ENCODE results near the gene TNFRSF17. TPM values are rescaled to one million over a fixed set of nuclear protein-coding genes. Genes with fewer than 3 reads are reported as not detected.

Gene TNFRSF17
- total and polyA plus RNA-seq, 2 of the 13 experiments (the other 11 are each of a cell fraction or from before 2014, with no cell fraction given), result not detected

- no peak for TF ChIP-seq NFAT5 (CRISPR knock-in tag; IDR thresholded peaks at IDR 0.05)
- TF ChIP-seq ETV6 (CRISPR knock-in tag; conservative IDR thresholded peaks at IDR 0.05), result no peak
- no peak for TF ChIP-seq AKAP8 (CRISPR knock-in tag; IDR thresholded peaks at IDR 0.05)
- no peak for TF ChIP-seq ZNF552 (CRISPR knock-in tag; IDR thresholded peaks at IDR 0.05; ENCODE audit: borderline replicate concordance)
- no peak for TF ChIP-seq ZNF607 (CRISPR knock-in tag; IDR thresholded peaks at IDR 0.05; ENCODE audit: borderline replicate concordance)
- TF ChIP-seq MED13 (CRISPR knock-in tag; IDR thresholded peaks at IDR 0.05), result no peak
Observed at GRCh38 chr16:12000032-12000431, 35.0 kb downstream of the TNFRSF17 start (continued).

GRCh38 chr16:12002447-12003006 is 37.5 kb downstream of the TNFRSF17 start:
- CTCF ChIA-PET (ENCODE audit: low intra/inter-chr PET ratio, low total read pairs), result no interaction called here
- DNase-seq (ENCODE audit: low spot score) (no peak), ATAC-seq (no peak), FAIRE-seq (no peak)
- no peak overlapping the region for H3K4me3 ChIP-seq (replicated peaks in 1 of 3; ENCODE audit: insufficient read depth in 1 of 3, low read depth in 2 of 3, low read length in 3 of 3)
- in situ Hi-C loops (cut with HindIII; ENCODE audit: extremely low pct_ligation_motif_present, low pct_unique_long_range_greater_than_20kb) (no loop called here), intact Hi-C loops (cut with micrococcal nuclease; ENCODE audit: unreplicated experiment) (loop anchor here (5.0 kb wide), 1 partner anchor 1065 kb away; no protein-coding TSS in a partner anchor)
- POLR2A ChIA-PET, result interaction anchor here (0.7 kb wide), 1 partner anchor 365 kb away, joined by 3 read pairs; no protein-coding TSS in a partner anchor
- no peaks in the 10 kb centered on the region for H3K79me2 ChIP-seq (ENCODE audit: insufficient read depth, low read length)
- no peak overlapping the region for H2AFZ ChIP-seq (ENCODE audit: low read length)
- H3K9ac ChIP-seq (ENCODE audit: insufficient read depth, low read depth, low read length), result no peak overlapping the region
- WGBS (ENCODE audit: low lambda C conversion rate), result 89% methylated on average over 11 of the region's 11 CpGs
- no peaks in the 10 kb centered on the region for H3K4me1 ChIP-seq (ENCODE audit: insufficient read depth, low read length)
- H3K36me3 ChIP-seq (replicated peaks in 1 of 2; ENCODE audit: control insufficient read depth in 1 of 2, insufficient read depth in 2 of 2, low read length in 2 of 2), result no peaks in the 10 kb centered on the region; a peak in 1 of 5 replicates
- H3K27ac ChIP-seq (ENCODE audit: extremely low read length, insufficient read depth, low read length), result no peak overlapping the region
- no peaks in the 10 kb centered on the region for H4K20me1 ChIP-seq (ENCODE audit: insufficient read depth, low read length)
- no peaks in the 10 kb centered on the region for H3K9me3 ChIP-seq (ENCODE audit: low read length)
- H3K27me3 ChIP-seq (ENCODE audit: control insufficient read depth in 1 of 2, insufficient read depth in 2 of 2, low read length in 2 of 2), result no peaks in the 10 kb centered on the region
- H3K4me2 ChIP-seq (ENCODE audit: low read depth, low read length), result no peak overlapping the region
- BruUV-seq (replicated peaks), result no TSS peak
- TF ChIP-seq ATF3 (CRISPR knock-in tag; IDR thresholded peaks at IDR 0.05), result no peak
- TF ChIP-seq ZNF512 (CRISPR knock-in tag; IDR thresholded peaks at IDR 0.05), result no peak
- no peak for TF ChIP-seq ZNF335 (CRISPR knock-in tag; IDR thresholded peaks at IDR 0.05)
- TF ChIP-seq YY1 (IDR thresholded peaks at IDR 0.05; ENCODE audit: insufficient read depth, insufficient replicate concordance, low read depth, low read length), result no peak
- no peak for TF ChIP-seq CENPT (CRISPR knock-in tag; IDR thresholded peaks at IDR 0.05; ENCODE audit: low read depth)
- TF ChIP-seq MYNN (CRISPR knock-in tag; IDR thresholded peaks at IDR 0.05; ENCODE audit: low read depth), result no peak
- no peak for TF ChIP-seq RFX1 (IDR thresholded peaks at IDR 0.05)
- no peak for TF ChIP-seq YEATS4 (CRISPR knock-in tag; IDR thresholded peaks at IDR 0.05; ENCODE audit: borderline replicate concordance)
- no peak for TF ChIP-seq IKZF4 (CRISPR knock-in tag; IDR thresholded peaks at IDR 0.05; ENCODE audit: borderline replicate concordance, low read depth, not compliant biosample characterization)
- no peak for TF ChIP-seq MAFF (IDR thresholded peaks at IDR 0.05; ENCODE audit: low read depth, low read length)
- TF ChIP-seq NFKB2 (CRISPR knock-in tag; IDR thresholded peaks at IDR 0.05; ENCODE audit: borderline replicate concordance), result no peak

All from HepG2 (cell line).